Ectodermal cell (in vitro differentiated cells): ENCODE measurements around the gene RNF39.

ENCODE experiments used
- H3K27ac ChIP-seq: 2 replicates; pipeline ENCODE4 v1.7.0; 2013; ENCODE audit warnings: mild to moderate bottlenecking, low read depth, low read length; ENCODE audit not compliant: insufficient read depth, poor library complexity, severe bottlenecking
- H3K27me3 ChIP-seq: 2 replicates; pipeline ENCODE4 v1.7.0; 2013; ENCODE audit warnings: mild to moderate bottlenecking, low read length; ENCODE audit not compliant: insufficient read depth, control insufficient read depth, poor library complexity, severe bottlenecking
- H3K36me3 ChIP-seq: one replicate; pipeline ENCODE4 v1.7.0; 2013; ENCODE audit warnings: low read length; ENCODE audit not compliant: control insufficient read depth, insufficient read depth
- H3K4me1 ChIP-seq: one replicate; pipeline ENCODE4 v1.7.0; 2013; ENCODE audit warnings: low read length; ENCODE audit not compliant: control insufficient read depth, insufficient read depth
- H3K4me3 ChIP-seq: 2 replicates; pipeline ENCODE4 v1.7.0; 2013; ENCODE audit warnings: low read depth, low read length, control low read depth; ENCODE audit not compliant: insufficient read depth
- H3K9me3 ChIP-seq: 2 replicates; pipeline ENCODE4 v1.7.0; 2013; ENCODE audit warnings: mild to moderate bottlenecking, low read length, moderate library complexity; ENCODE audit not compliant: control insufficient read depth
- WGBS, 2 experiments: methylation state at CpG; one replicate each; pipeline ENCODE4 v1.1.7; 2013; ENCODE audit warnings: missing lambda C conversion rate in 2 of 2; 5-methylcytosine and 5-hydroxymethylcytosine counted together

RNF39 gene

DNA sequence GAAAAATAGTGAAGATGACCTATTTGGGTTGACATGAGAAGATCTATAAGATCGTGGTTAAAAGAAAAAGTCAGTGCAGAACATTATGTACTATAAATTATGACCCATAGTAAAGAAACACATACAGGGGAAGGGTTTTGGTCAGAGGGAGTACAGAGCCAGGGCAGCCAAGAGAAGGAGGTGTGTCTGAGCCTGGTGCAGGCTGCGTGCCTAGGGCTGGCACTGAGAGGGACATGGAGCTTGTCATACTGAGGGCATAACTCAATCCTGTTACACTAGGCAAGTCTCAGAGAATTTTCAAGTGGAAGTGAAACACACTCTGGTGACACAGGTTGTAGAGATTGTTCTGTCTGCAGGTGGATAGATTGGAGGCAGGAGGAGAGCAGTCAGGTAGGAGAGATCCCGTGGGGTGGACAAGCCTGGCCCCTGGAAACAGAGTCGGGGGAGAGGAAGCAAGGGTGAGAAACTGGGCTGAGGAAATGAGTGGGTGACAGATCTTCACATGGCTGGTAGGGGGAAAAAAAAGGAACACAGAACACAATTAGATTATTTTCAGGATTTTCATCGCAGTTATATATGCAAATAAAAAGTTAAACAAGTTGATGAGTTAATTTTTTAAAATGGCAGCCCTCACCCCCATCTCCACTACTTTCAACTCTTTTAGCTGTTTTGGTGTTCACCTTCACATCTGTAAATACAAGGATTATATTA lies 18.5 kb upstream of the RNF39 start:
- Histone ChIP-seq H3K36me3 (no peaks in the 10 kb centered on the region), H3K27ac (no peak overlapping the region), H3K4me1 (no peaks in the 10 kb centered on the region), H3K9me3 (no peaks in the 10 kb centered on the region), H3K27me3 (peaks cover 55% of the 10 kb centered on the region), H3K4me3 (no peak overlapping the region)
- WGBS, 2 experiments = 88 to 92% methylated on average over 4 of the region's 5 CpGs

DNA sequence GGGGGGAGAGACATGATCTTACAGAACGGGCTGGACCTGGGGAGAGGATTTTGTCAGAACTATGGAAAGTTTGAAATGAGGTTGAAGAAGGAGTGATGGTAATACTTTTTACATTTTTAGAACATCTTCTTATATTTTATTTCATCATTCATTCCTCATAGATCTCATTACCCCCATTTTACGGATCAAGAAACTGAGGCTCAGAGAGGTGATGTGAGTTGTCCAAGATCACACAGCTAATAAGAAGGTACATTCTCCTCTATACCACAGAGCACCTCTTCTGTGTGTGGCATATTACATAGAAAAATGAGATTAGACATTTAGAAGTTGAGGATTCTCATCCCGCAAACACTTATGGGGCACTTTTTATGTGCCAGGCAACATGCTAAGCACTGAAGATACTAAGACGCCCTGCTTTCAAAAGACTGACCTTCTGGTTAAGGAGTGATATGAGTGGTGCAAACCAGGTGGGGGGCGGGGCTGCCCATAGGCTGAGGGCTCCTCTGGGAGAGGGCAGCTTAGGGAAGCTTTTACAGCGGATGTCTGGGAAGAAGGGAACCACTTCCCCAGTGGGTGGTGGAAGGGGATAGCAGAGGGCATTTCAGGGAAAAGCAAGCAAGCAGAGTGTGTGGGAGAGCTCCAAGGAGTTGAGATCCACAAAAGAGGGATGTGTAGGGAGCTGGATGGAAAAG lies 17.4 kb upstream of the RNF39 start:
- H3K4me3 ChIP-seq = no peak overlapping the region
- H3K27ac ChIP-seq = no peak overlapping the region
- 79 to 83% methylated on average over 6 of the region's 6 CpGs for whole genome bisulfite sequencing, 2 experiments
- peaks cover 44% of the 10 kb centered on the region for H3K27me3 ChIP-seq
- H3K36me3 ChIP-seq = no peaks in the 10 kb centered on the region
- no peaks in the 10 kb centered on the region for H3K4me1 ChIP-seq
- no peaks in the 10 kb centered on the region for H3K9me3 ChIP-seq

DNA sequence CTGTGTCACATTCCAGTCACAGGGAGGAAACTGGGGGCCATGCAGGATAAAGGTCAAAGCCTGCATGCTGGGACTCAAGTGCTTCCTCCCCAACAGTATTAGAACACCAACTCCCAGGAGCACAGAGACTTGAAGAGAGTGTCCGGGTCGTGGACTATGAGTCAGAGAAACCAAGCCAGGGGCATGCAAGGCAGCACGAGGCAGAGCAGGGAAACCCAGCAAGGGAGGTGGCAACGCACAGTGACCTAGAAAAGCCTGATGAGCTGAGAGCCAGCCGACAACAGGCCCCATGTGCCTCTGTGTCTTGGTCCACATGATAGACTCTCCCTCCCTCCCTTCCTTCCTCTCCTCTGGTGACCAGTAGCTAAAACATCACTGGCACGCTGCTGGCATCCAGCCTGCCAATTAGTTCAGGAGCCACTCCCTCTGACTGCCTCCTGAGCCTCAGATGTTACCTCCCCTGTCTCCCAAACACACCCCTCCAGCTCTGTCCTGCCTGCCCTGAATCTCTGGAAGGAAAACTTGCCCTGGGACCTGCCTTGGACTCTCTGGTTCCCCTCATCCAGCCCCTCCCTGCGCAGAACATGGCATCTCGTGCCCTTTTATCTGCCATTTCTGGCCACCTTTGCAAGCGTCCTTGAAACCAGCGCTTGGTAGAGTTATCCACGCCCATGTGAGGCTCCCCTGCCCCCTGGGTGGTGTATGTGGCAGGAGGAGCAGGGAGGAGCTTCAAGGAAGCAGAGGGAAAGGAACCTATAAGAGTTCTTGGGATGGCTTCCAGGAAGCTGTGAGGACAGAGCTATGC lies 16.2 kb upstream of the RNF39 start:
- H3K4me1 ChIP-seq = no peaks in the 10 kb centered on the region

GRCh38 chr6:30087876-30088275 lies 12.3 kb upstream of the RNF39 start:
- Histone ChIP-seq H3K9me3 (no peaks in the 10 kb centered on the region), H3K4me1 (no peaks in the 10 kb centered on the region), H3K4me3 (no peak overlapping the region), H3K36me3 (no peaks in the 10 kb centered on the region), H3K27me3 (peaks cover 11% of the 10 kb centered on the region), H3K27ac (no peak overlapping the region)
- 86 to 88% methylated on average over 5 of the region's 5 CpGs for WGBS, 2 experiments

More for the DNA sequence above, 16.2 kb upstream of the RNF39 start:
- Histone ChIP-seq H3K27ac (no peak overlapping the region), H3K27me3 (peaks cover 31% of the 10 kb centered on the region), H3K4me3 (no peak overlapping the region), H3K36me3 (no peaks in the 10 kb centered on the region), H3K9me3 (no peaks in the 10 kb centered on the region)
- 79 to 81% methylated on average over 11 of the region's 11 CpGs for WGBS, 2 experiments

GRCh38 chr6:30077218-30077617 lies 1.6 kb upstream of the RNF39 start:
- Histone ChIP-seq H3K27me3 (peaks cover 81% of the 10 kb centered on the region), H3K4me3 (no peak overlapping the region), H3K9me3 (no peaks in the 10 kb centered on the region)

GRCh38 chr6:30075790-30076732 lies 492 bp upstream of the RNF39 start:
- H3K9me3 ChIP-seq = no peaks in the 10 kb centered on the region
- WGBS, 2 experiments = 39 to 42% methylated on average over 22 of the region's 22 CpGs
- no peaks in the 10 kb centered on the region for H3K36me3 ChIP-seq
- H3K4me1 ChIP-seq = peaks cover 15% of the 10 kb centered on the region
- no peak overlapping the region for H3K27ac ChIP-seq
- peaks cover 93% of the 10 kb centered on the region for H3K27me3 ChIP-seq
- H3K4me3 ChIP-seq = peak overlapping the region; percentile 36

More at GRCh38 chr6:30077218-30077617, 1.6 kb upstream of the RNF39 start:
- no peak overlapping the region for H3K27ac ChIP-seq
- 66 to 69% methylated on average over 4 of the region's 4 CpGs for WGBS, 2 experiments
- H3K36me3 ChIP-seq = no peaks in the 10 kb centered on the region
- peaks cover 15% of the 10 kb centered on the region for H3K4me1 ChIP-seq

GRCh38 chr6:30074331-30075093 lies 1.1 kb downstream of the RNF39 start:
- Histone ChIP-seq H3K4me1 (peaks cover 20% of the 10 kb centered on the region), H3K36me3 (no peaks in the 10 kb centered on the region), H3K27me3 (peaks cover 94% of the 10 kb centered on the region), H3K27ac (no peak overlapping the region), H3K4me3 (peak overlapping the region; percentile 36), H3K9me3 (no peaks in the 10 kb centered on the region)
- 0 to 2% methylated on average over 37 of the region's 37 CpGs for WGBS, 2 experiments

DNA sequence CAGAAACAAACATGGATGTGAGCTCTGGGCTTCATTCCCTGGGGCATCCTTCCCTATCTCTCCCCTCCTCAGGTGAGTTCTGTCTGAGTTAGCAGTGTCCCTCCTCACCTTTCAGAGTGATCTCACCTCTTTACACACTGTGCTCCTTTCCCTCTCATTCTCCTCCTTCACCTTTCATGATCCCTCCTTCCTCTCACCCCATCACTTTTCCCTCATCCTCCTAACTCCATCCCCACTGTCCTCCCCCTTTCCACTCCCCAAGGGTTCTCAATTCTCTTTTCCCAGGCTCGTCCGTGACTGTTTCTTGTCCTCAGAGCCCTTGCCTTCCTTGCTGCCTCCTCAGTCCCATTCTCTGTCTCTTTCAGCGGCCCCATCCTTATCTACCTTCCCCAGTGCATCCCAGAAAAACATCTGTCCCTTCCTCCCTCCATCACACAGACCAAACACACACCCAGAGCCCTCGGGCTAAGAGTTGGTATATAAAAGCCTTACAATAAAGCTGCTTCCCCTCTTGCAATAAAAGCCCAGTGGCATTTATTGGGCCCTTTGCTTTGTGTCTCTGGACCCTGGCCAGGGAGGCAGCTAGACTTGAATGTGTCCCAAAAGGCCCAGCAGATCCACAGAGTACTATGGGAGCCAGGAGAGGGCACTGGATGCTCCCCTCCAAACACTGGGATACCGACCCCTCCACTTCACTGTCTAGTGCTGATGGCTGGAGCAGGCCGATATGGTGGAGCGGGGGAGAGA lies 1.9 kb downstream of the RNF39 start:
- Histone ChIP-seq H3K9me3 (no peaks in the 10 kb centered on the region), H3K4me1 (peaks cover 20% of the 10 kb centered on the region), H3K27ac (no peak overlapping the region), H3K4me3 (no peak overlapping the region), H3K36me3 (no peaks in the 10 kb centered on the region), H3K27me3 (peaks cover 86% of the 10 kb centered on the region)
- 38 to 41% methylated on average over 7 of the region's 7 CpGs for WGBS, 2 experiments
